ENCODE results near the gene OR2T8. TPM values are rescaled to one million over a fixed set of nuclear protein-coding genes. Genes with fewer than 3 reads are reported as not detected.
A peak's percentile ranks its signal among the peaks of the same experiment; 100 is the strongest.
"Not testable (repeated sequence)": the region's sequence is repeated elsewhere in the genome, so short reads cannot be mapped to it uniquely, and the experiment has no call there.

The OR2T8 gene
- total RNA-seq, 1 experiment from 2014 or later = not detected

DNA sequence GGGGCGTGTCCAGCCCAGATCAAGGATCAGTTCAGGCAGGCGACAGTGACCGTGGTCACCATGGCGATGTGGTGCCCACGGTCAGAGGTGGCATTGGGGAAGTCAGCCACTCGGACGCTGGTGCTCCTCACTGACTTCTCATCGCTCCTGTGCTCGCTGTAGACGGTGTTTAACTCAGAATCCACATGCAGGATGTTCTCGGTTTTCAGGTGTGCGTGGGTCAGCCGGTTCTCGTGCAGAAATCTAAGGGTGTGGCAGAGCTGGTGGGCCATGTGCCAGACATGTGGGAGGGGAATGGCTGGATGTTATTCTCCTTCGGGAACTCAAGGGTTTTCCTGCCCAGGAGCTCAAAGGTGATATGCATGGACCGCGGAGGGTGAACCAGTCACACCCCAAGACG lies 16.4 kb downstream of the OR2T8 start (continued):
- TF ChIP-seq, protein P1, sequence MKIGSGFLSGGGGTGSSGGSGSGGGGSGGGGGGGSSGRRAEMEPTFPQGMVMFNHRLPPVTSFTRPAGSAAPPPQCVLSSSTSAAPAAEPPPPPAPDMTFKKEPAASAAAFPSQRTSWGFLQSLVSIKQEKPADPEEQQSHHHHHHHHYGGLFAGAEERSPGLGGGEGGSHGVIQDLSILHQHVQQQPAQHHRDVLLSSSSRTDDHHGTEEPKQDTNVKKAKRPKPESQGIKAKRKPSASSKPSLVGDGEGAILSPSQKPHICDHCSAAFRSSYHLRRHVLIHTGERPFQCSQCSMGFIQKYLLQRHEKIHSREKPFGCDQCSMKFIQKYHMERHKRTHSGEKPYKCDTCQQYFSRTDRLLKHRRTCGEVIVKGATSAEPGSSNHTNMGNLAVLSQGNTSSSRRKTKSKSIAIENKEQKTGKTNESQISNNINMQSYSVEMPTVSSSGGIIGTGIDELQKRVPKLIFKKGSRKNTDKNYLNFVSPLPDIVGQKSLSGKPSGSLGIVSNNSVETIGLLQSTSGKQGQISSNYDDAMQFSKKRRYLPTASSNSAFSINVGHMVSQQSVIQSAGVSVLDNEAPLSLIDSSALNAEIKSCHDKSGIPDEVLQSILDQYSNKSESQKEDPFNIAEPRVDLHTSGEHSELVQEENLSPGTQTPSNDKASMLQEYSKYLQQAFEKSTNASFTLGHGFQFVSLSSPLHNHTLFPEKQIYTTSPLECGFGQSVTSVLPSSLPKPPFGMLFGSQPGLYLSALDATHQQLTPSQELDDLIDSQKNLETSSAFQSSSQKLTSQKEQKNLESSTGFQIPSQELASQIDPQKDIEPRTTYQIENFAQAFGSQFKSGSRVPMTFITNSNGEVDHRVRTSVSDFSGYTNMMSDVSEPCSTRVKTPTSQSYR (CRISPR knock-in tag; IDR thresholded peaks at IDR 0.05) = no peak
- TF ChIP-seq, protein P2, sequence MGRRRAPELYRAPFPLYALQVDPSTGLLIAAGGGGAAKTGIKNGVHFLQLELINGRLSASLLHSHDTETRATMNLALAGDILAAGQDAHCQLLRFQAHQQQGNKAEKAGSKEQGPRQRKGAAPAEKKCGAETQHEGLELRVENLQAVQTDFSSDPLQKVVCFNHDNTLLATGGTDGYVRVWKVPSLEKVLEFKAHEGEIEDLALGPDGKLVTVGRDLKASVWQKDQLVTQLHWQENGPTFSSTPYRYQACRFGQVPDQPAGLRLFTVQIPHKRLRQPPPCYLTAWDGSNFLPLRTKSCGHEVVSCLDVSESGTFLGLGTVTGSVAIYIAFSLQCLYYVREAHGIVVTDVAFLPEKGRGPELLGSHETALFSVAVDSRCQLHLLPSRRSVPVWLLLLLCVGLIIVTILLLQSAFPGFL (CRISPR knock-in tag; IDR thresholded peaks at IDR 0.05; ENCODE audit: borderline replicate concordance) = no peak
- TF ChIP-seq, protein P3, sequence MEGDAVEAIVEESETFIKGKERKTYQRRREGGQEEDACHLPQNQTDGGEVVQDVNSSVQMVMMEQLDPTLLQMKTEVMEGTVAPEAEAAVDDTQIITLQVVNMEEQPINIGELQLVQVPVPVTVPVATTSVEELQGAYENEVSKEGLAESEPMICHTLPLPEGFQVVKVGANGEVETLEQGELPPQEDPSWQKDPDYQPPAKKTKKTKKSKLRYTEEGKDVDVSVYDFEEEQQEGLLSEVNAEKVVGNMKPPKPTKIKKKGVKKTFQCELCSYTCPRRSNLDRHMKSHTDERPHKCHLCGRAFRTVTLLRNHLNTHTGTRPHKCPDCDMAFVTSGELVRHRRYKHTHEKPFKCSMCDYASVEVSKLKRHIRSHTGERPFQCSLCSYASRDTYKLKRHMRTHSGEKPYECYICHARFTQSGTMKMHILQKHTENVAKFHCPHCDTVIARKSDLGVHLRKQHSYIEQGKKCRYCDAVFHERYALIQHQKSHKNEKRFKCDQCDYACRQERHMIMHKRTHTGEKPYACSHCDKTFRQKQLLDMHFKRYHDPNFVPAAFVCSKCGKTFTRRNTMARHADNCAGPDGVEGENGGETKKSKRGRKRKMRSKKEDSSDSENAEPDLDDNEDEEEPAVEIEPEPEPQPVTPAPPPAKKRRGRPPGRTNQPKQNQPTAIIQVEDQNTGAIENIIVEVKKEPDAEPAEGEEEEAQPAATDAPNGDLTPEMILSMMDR (IDR thresholded peaks at IDR 0.05) = no peak
- TF ChIP-seq CREB1 (CRISPR knock-in tag; IDR thresholded peaks at IDR 0.05) (no peak), OVOL2 (CRISPR knock-in tag; IDR thresholded peaks at IDR 0.05; ENCODE audit: borderline replicate concordance) (no peak)

DNA sequence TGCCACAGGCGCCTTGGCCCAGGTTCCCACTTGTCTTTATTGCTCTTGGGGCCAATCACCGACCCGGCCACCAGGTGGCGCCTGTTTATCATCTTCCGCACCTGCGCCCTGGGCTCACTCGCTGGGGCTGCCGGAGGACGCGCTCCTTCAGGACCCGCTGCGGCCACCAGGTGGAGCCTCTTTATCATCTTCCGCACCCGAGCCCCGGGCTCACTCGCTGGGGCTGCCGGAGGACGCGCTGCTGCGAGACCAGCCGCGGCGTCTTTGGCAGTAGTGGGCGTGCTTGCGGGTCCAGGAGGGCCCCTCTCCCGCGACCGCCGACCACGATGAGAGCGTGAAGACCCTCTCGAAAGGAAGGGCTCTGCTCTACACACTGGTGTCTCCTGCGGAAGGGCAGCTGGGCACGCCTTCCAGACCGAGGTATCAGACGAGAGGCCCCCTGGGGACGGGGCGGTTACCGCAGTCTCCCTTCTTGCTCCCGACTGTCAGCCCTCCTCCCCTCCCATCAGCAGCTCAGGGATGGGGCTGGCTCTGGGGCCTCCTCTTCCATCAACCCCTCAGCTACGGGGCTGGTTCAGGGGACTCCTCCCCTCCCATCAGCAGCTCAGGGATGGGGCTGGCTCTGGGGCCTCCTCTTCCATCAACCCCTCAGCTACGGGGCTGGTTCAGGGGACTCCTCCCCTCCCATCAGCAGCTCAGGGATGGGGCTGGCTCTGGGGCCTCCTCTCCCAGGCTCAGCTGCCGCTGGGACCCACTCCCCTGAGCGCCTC lies 17.1 kb downstream of the OR2T8 start:
- ChIA-PET CTCF (interaction anchor here (0.7 to 1.1 kb wide), 3 partner anchors 31 to 870 kb away, joined by 3 to 4 read pairs (median 3); partner anchors contain the start of gene TRIM58), POLR2A (interaction anchor here (0.6 kb wide), 1 partner anchor 430 kb away, joined by 4 read pairs; no protein-coding TSS in a partner anchor)
- Mint-ChIP-seq H3K36me3 (peaks cover 35% of the 10 kb centered on the region), H3K9me3 (peaks cover 59% of the 10 kb centered on the region), H3K4me3 (peak overlapping the region; percentile 53)
- H3K27ac Mint-ChIP-seq; H3K4me1 Mint-ChIP-seq; H3K27me3 Mint-ChIP-seq (ENCODE audit: low read depth): not testable (repeated sequence)
- peak; percentile 99 for ATAC-seq
- TF ChIP-seq, protein P4, sequence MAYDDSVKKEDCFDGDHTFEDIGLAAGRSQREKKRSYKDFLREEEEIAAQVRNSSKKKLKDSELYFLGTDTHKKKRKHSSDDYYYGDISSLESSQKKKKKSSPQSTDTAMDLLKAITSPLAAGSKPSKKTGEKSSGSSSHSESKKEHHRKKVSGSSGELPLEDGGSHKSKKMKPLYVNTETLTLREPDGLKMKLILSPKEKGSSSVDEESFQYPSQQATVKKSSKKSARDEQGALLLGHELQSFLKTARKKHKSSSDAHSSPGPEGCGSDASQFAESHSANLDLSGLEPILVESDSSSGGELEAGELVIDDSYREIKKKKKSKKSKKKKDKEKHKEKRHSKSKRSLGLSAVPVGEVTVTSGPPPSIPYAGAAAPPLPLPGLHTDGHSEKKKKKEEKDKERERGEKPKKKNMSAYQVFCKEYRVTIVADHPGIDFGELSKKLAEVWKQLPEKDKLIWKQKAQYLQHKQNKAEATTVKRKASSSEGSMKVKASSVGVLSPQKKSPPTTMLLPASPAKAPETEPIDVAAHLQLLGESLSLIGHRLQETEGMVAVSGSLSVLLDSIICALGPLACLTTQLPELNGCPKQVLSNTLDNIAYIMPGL (CRISPR knock-in tag; IDR thresholded peaks at IDR 0.05) = peak; percentile 69; the same call in 1 of the 2 replicates
- TF ChIP-seq, protein P5, sequence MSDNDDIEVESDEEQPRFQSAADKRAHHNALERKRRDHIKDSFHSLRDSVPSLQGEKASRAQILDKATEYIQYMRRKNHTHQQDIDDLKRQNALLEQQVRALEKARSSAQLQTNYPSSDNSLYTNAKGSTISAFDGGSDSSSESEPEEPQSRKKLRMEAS (CRISPR knock-in tag; IDR thresholded peaks at IDR 0.05) = 0 out of 2 replicates have a peak, but pooled peaks have one; percentile 31
- TF ChIP-seq, protein P3 (IDR thresholded peaks at IDR 0.05) = peak; percentile 99
- TF ChIP-seq TEAD1 (CRISPR knock-in tag; IDR thresholded peaks at IDR 0.05) = peak; percentile 49; the same call in 1 of the 2 replicates
- peak; percentile 95 for DNase-seq (ENCODE audit: low spot score)

DNA sequence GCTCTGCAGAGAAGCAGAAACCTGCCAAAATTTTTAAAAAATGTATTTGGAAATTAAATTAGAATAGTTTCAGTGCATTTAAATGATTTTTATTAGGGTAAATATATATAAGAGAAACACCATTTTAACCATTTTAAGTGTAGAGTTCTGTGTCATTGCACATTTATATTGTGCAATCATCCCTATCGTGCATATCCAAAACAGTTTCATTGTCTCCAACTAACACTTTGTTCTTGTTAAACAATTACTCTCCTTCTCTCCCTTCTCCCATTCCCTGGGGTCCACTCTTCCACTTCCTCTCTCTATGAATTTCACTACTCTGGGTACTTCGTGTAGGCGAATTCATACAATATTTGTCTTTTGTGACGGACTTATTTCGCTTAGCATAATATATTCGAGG lies 22.6 kb downstream of the OR2T8 start:
- Mint-ChIP-seq H3K36me3 (peaks cover 41% of the 10 kb centered on the region), H3K4me3 (no peak overlapping the region), H3K4me1 (no peaks in the 10 kb centered on the region), H3K27ac (no peak overlapping the region), H3K27me3 (ENCODE audit: low read depth) (peaks cover 3% of the 10 kb centered on the region), H3K9me3 (peaks cover 67% of the 10 kb centered on the region)
- DNase-seq (ENCODE audit: low spot score) = no peak
- ATAC-seq = no peak
- POLR2A ChIA-PET = no interaction called here
- CTCF ChIA-PET = no interaction called here
- TF ChIP-seq, protein P6, sequence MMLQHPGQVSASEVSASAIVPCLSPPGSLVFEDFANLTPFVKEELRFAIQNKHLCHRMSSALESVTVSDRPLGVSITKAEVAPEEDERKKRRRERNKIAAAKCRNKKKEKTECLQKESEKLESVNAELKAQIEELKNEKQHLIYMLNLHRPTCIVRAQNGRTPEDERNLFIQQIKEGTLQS (CRISPR knock-in tag; conservative IDR thresholded peaks at IDR 0.05) = no peak
- TF ChIP-seq, protein P4 (CRISPR knock-in tag; IDR thresholded peaks at IDR 0.05) = no peak
- TF ChIP-seq NR2C2 (CRISPR knock-in tag; IDR thresholded peaks at IDR 0.05) (no peak), ATF1 (CRISPR knock-in tag; IDR thresholded peaks at IDR 0.05) (no peak), NFATC4 (CRISPR knock-in tag; IDR thresholded peaks at IDR 0.05) (no peak), IRF2 (CRISPR knock-in tag; IDR thresholded peaks at IDR 0.05; ENCODE audit: borderline replicate concordance, low read depth) (no peak), ZNF423 (CRISPR knock-in tag; IDR thresholded peaks at IDR 0.05) (no peak)
- TF ChIP-seq, protein P3 (IDR thresholded peaks at IDR 0.05) = no peak

All from WTC11 (cell line).